Testis (tissue), 3 donors: ENCODE results near the gene WDR12. TPM values are rescaled to one million over a fixed set of nuclear protein-coding genes. Genes with fewer than 3 reads are reported as not detected.

Experiments used
- DNase-seq: peaks from one replicate; pipeline ENCODE4 v3.0.0-alpha.2; 2019
- H3K27ac ChIP-seq, 2 donors: fragments of 200-600 bp; sonication (generic); one replicate each; pipeline ENCODE4 v1.5.1; 2019
- H3K27me3 ChIP-seq: fragments of 200-600 bp; sonication (generic); one replicate; pipeline ENCODE4 v1.5.1; 2019
- H3K36me3 ChIP-seq: fragments of 200-600 bp; sonication (generic); one replicate; pipeline ENCODE4 v1.5.1; 2017; ENCODE audit warnings: low read depth; ENCODE audit errors: missing control alignments
- H3K4me1 ChIP-seq: fragments of 200-600 bp; sonication (generic); one replicate; pipeline ENCODE4 v1.5.1; 2019
- H3K4me3 ChIP-seq, 2 donors: fragments of 200-600 bp; sonication (generic); one replicate each; pipeline ENCODE4 v1.5.1; 2017 to 2019
- H3K9me3 ChIP-seq: fragments of 200-600 bp; sonication (generic); one replicate; pipeline ENCODE4 v1.5.1; 2017
- POLR2A ChIP-seq: fragments of 450-650 bp; IDR thresholded peaks from one replicate; pipeline ENCODE4 v1.6.1; 2017; ENCODE audit warnings: antibody characterized with exemption, mild to moderate bottlenecking, moderate library complexity
- WGBS, 2 donors: methylation state at CpG; one replicate each; pipeline ENCODE4 v1.1.5; 2018; 5-methylcytosine and 5-hydroxymethylcytosine counted together
- intact Hi-C: fragments of 100-400 bp; cut with DNase I; formaldehyde crosslinking; loops from one replicate; pipeline ENCODE4 v1.15.1; 2023; ENCODE audit warnings: low total_unique reads
- polyA plus RNA-seq: library from polyadenylated mRNA; stranded (reverse); fragments of 350-450 nt; fragmentation: Illumina TruSeq; extraction: RNeasy Lipid Tissue Mini Kit (QIAGEN cat#74804); gene quantifications from one replicate; pipeline ENCODE4 v1.2.3, GENCODE V29; 2014; ENCODE audit warnings: low read depth, low replicate concordance; ENCODE audit not compliant: insufficient read depth
- total RNA-seq, 2 donors: library from RNA; depleted of rRNA; stranded (reverse); fragments of >200 nt; gene quantifications; one replicate each; pipeline ENCODE4 v1.2.3, GENCODE V29; 2016
- TF ChIP-seq, protein P1 (sequence below), 3 experiments: fragments of 450-650 bp in 2 of 3; fragments of 200-600 bp in 1 of 3; sonication (generic) in 1 of 3; IDR thresholded peaks; one replicate each; pipeline ENCODE4 v1.5.1; 2016 to 2019; ENCODE audit warnings: antibody characterized with exemption in 3 of 3, mild to moderate bottlenecking in 2 of 3, moderate library complexity in 1 of 3

The WDR12 gene
- total and polyA plus RNA-seq, 3 donors from 2014 or later = 17.1 to 64.7 (median 17.2) TPM

DNA sequence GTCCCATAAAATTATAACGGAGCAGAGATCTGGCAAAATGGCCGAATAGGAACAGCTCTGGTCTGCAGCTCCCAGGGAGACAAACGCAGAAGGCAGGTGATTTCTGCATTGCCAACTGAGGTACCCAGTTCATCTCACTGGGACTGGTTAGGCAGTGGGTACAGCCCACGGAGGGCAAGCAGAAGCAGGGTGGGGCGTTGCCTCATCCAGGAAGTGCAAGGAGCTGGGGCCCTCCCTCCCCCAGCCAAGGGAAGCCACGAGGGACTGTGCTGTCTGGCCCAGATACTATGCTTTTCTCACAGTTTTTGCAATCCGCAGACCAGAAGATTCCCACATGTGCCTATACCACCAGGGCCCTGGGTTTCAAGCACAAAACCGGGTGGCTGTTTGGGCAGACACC, 62.7 kb downstream of the WDR12 start:
- TF ChIP-seq, protein P1, sequence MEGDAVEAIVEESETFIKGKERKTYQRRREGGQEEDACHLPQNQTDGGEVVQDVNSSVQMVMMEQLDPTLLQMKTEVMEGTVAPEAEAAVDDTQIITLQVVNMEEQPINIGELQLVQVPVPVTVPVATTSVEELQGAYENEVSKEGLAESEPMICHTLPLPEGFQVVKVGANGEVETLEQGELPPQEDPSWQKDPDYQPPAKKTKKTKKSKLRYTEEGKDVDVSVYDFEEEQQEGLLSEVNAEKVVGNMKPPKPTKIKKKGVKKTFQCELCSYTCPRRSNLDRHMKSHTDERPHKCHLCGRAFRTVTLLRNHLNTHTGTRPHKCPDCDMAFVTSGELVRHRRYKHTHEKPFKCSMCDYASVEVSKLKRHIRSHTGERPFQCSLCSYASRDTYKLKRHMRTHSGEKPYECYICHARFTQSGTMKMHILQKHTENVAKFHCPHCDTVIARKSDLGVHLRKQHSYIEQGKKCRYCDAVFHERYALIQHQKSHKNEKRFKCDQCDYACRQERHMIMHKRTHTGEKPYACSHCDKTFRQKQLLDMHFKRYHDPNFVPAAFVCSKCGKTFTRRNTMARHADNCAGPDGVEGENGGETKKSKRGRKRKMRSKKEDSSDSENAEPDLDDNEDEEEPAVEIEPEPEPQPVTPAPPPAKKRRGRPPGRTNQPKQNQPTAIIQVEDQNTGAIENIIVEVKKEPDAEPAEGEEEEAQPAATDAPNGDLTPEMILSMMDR (IDR thresholded peaks at IDR 0.05) = no peak
- TF ChIP-seq POLR2A = no peak
- Histone ChIP-seq H3K4me3 (no peak overlapping the region), H3K9me3 (no peaks in the 10 kb centered on the region), H3K27ac (no peak overlapping the region), H3K36me3 (no peaks in the 10 kb centered on the region), H3K4me1 (no peaks in the 10 kb centered on the region), H3K27me3 (no peaks in the 10 kb centered on the region)
- WGBS, 2 donors = 74 to 82% methylated on average over 8 of the region's 8 CpGs
- intact Hi-C loops = no loop called here
- no peak for DNase-seq

DNA sequence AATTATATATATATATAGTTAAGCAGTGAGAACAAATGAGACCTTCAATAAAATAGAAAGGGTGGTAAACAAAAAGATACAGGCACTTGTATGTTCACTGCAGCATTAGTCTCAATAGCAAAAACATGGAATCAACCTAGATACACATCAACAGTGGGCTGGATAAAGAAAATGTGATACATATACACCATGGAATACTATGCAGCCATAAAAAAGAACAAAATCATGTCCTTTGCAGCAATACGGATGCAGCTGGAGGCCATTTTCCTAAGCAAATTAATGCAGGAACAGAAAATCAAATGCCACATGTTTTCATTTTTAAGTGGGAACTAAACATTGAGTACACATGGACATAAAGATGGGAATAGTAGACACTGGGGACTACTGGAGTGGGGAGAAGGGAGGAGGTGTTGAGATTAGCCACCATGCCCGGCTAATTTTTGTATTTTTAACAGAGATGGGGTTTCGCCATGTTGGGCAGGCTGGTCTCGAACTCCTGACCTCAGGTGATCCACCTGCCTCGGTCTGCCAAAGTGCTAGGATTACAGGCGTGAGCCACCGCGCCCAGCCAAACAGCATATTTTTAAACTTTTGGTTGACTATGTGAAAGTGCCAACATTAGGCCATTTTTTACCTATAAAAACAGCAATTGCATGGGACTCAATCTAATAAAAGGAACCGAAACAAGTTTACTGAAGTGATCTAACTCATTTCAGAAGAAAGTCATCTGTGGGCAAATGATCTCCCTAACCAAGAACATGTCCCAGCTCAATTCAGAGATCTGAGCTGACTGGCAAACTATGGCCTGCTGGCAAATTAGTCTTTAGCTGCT, 63.6 kb downstream of the WDR12 start:
- Histone ChIP-seq H3K27ac (no peak overlapping the region), H3K4me3 (no peak overlapping the region), H3K4me1 (no peaks in the 10 kb centered on the region), H3K9me3 (no peaks in the 10 kb centered on the region), H3K27me3 (no peaks in the 10 kb centered on the region), H3K36me3 (no peaks in the 10 kb centered on the region)
- 88 to 95% methylated on average over 9 of the region's 9 CpGs for WGBS, 2 donors
- DNase-seq = no peak
- intact Hi-C loops = no loop called here
- TF ChIP-seq, protein P1 (IDR thresholded peaks at IDR 0.05) = no peak
- no peak for TF ChIP-seq POLR2A

DNA sequence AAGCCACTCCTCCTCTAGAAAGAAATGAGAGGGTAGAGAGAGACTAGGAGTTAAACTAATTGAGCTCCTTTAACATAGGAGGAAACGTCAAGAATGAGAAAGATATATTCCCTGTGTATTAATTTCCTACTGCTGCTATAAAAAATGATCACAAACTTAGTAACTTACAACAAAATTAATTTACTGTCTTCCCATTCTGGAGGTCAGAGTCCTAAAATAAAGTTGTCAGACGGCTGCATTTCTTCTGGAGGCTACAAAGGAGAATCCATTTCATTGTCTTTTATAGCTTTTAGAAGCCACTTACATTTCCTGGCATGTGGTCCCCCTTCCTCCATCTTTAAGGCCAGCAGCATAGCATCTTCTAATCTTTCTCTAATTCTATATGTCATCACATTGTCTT, 66.8 kb downstream of the WDR12 start:
- Histone ChIP-seq H3K27ac (no peak overlapping the region), H3K36me3 (no peaks in the 10 kb centered on the region), H3K4me3 (no peak overlapping the region), H3K9me3 (no peaks in the 10 kb centered on the region), H3K27me3 (no peaks in the 10 kb centered on the region), H3K4me1 (no peaks in the 10 kb centered on the region)
- no peak for TF ChIP-seq POLR2A
- TF ChIP-seq, protein P1 (IDR thresholded peaks at IDR 0.05) = no peak
- no peak for DNase-seq
- intact Hi-C loops = no loop called here
- WGBS, 2 donors = 68 to 77% methylated on average over 2 of the region's 2 CpGs

DNA sequence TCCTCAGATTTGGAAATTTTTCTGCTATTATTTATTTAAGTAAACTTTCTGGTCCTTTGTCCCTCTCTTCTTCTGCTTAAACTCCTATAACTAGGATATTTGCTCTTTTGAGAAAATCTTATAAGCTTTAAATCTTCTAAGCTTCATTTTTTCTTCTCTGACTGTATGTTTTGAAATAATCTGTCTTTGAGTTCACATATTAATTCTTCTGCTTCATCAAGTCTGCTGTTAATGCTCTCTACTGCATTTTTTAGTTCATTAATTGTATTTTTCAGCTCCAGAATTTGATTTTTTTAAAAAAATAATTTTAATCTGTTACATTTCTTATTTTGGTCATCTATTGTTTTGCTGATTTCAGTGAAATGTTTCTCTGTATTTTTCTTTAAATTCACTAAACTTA, 68.8 kb downstream of the WDR12 start:
- no peak for DNase-seq
- TF ChIP-seq POLR2A = no peak
- TF ChIP-seq, protein P1 (IDR thresholded peaks at IDR 0.05) = no peak
- Histone ChIP-seq H3K27ac (no peak overlapping the region), H3K9me3 (no peaks in the 10 kb centered on the region), H3K36me3 (no peaks in the 10 kb centered on the region), H3K4me1 (no peaks in the 10 kb centered on the region), H3K27me3 (no peaks in the 10 kb centered on the region), H3K4me3 (no peak overlapping the region)
- intact Hi-C loops = no loop called here
